Frontal cortex (tissue), 4 donors: ENCODE data around the gene ZNF580. TPM values are rescaled to one million over a fixed set of nuclear protein-coding genes. Genes with fewer than 3 reads are reported as not detected.
A peak's percentile ranks its signal among the peaks of the same experiment; 100 is the strongest.

ENCODE experiments used
- DNase-seq, 2 donors: peaks; one replicate each; pipeline ENCODE4 v3.0.0; 2012; ENCODE audit warnings: low spot score in 2 of 2
- FAIRE-seq: peaks from 2 replicates; lab custom pipeline; 2012; peaks lifted over from hg19 to GRCh38; lab: Jason Lieb, UNC
- total RNA-seq: library from RNA; depleted of rRNA; stranded (reverse); fragments of >200 nt; gene quantifications from one replicate; pipeline ENCODE4 v1.2.3, GENCODE V29; 2014
- donor health status: control.
- donor health status: control.
- donor health status: control.

Gene ZNF580
- total RNA-seq, 1 donor from 2014 or later = 2.4 TPM

GRCh38 chr19:55622242-55622969 lies 18.4 kb upstream of the ZNF580 start:
- no peak for FAIRE-seq

GRCh38 chr19:55623130-55623529 lies 17.7 kb upstream of the ZNF580 start:
- FAIRE-seq = no peak

More at GRCh38 chr19:55622242-55622969, 18.4 kb upstream of the ZNF580 start:
- DNase-seq = no peak

GRCh38 chr19:55623561-55623960 lies 17.2 kb upstream of the ZNF580 start:
- DNase-seq (no peak), FAIRE-seq (no peak)

More at GRCh38 chr19:55623130-55623529, 17.7 kb upstream of the ZNF580 start:
- peak in 1 of 2 donors; percentile 33 for DNase-seq

- DNase-seq = peak; percentile 95 to 97
- no peak for FAIRE-seq
These were observed 16.4 kb upstream of the ZNF580 start, which contains the start of gene ZNF784 for GRCh38 chr19:55624109-55625003. ZNF784 (minus strand) TSS chr19:55624566; CDS start chr19:55624561, 5 bp downstream.

- FAIRE-seq (no peak), DNase-seq (no peak)
These were observed 15.8 kb upstream of the ZNF580 start for GRCh38 chr19:55625004-55625326.

- DNase-seq = no peak
- no peak for FAIRE-seq
These were observed 14.5 kb upstream of the ZNF580 start for GRCh38 chr19:55626350-55626749.

- FAIRE-seq = no peak
- DNase-seq = peak; percentile 56 to 69
These were observed 8.4 kb upstream of the ZNF580 start for GRCh38 chr19:55632463-55632834.

- DNase-seq = no peak
- no peak for FAIRE-seq
These were observed 6.9 kb upstream of the ZNF580 start for GRCh38 chr19:55633861-55634260.

GRCh38 chr19:55635334-55635717 lies 5.5 kb upstream of the ZNF580 start:
- no peak for FAIRE-seq

GRCh38 chr19:55635856-55636440 lies 4.9 kb upstream of the ZNF580 start:
- no peak for DNase-seq
- FAIRE-seq = no peak

More at GRCh38 chr19:55635334-55635717, 5.5 kb upstream of the ZNF580 start:
- DNase-seq = no peak

- FAIRE-seq = no peak
- DNase-seq = no peak
These were observed 4.1 kb upstream of the ZNF580 start for GRCh38 chr19:55636723-55637122.

- DNase-seq = no peak
- no peak for FAIRE-seq
These were observed 3.3 kb upstream of the ZNF580 start for GRCh38 chr19:55637534-55637933.

- DNase-seq (no peak), FAIRE-seq (no peak)
These were observed 1.9 kb upstream of the ZNF580 start for GRCh38 chr19:55638864-55639359.

GRCh38 chr19:55640043-55640576 lies 692 bp upstream of the ZNF580 start:
- no peak for FAIRE-seq
- DNase-seq = peak; percentile 61 to 71

- DNase-seq (no peak), FAIRE-seq (no peak)
These were observed 787 bp downstream of the ZNF580 start for GRCh38 chr19:55641426-55642152.

GRCh38 chr19:55642153-55643002 lies 1.6 kb downstream of the ZNF580 start:
- FAIRE-seq (no peak), DNase-seq (no peak)

GRCh38 chr19:55643003-55643886 lies 2.4 kb downstream of the ZNF580 start, which contains the start of gene ZNF581:
ZNF581 (plus strand) TSS chr19:55643649; CDS start chr19:55644572, 923 bp downstream.
- DNase-seq = peak; percentile 80 to 92
- no peak for FAIRE-seq

GRCh38 chr19:55643887-55644176 lies 3.0 kb downstream of the ZNF580 start:
- FAIRE-seq = no peak

More at GRCh38 chr19:55643887-55644176, 3.0 kb downstream of the ZNF580 start:
- no peak for DNase-seq
